Measurements from ENCODE around the gene RIMKLA.

Gene RIMKLA

DNA sequence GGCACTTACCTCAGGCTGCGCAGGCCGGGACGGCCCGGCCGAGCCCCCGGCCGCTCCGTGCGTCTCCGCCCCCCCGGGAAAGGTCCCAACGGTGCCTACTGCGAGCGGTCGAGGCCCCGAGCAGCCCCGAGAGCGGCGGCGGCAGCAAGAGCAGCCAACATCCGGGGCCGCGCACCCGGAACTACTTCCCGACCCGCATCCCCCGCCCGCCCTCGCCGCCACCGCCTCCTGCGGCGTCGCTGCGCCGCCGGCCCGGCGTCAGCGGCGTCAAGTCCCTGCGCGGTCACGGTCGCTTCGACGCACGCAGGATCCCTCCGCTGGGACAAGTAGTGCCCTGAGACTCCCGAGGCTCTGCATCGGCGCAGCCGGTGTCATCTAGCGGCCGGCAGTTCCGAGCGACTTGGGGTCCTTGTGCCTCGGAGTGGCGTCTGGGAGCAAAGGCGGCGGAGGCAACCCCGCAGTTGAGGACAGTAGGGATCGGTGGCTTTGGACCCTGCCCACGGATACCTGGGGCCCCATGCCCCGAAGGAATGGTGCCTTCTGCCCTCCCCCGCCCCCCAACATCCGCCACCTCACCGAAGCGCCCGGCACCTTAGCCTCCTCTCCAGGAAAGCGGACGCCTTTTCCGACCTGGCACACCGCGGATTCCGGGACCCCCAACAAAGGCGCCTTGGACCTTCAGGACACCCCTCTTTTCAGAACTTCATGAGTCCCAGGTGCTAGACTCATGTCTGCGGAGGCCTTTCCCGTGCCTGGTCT lies 45.4 kb upstream of the RIMKLA start, which contains the start of gene FOXJ3:
Gene FOXJ3 (minus strand): TSS at position 186 of the 759 bp plus-strand sequence. CDS start 24,142 bp downstream, outside the sequence.
- no peak; the same call in 1 of the 2 replicates for TF ChIP-seq ELF4 (IDR thresholded peaks at IDR 0.05)
- no peak for TF ChIP-seq FOXA1 (IDR thresholded peaks at IDR 0.05)
- peak; percentile 57; the same call in 1 of the 2 replicates for TF ChIP-seq CTBP1 (IDR thresholded peaks at IDR 0.05; ENCODE audit: borderline replicate concordance)
- TF ChIP-seq BHLHE40 (IDR thresholded peaks at IDR 0.05; ENCODE audit: borderline replicate concordance), result no peak
- TF ChIP-seq L3MBTL2 (conservative IDR thresholded peaks at IDR 0.05), result peak; percentile 75
- no peak for TF ChIP-seq FOXK2 (IDR thresholded peaks at IDR 0.05)
- TF ChIP-seq ARNT (IDR thresholded peaks at IDR 0.05), result 0 out of 2 replicates have a peak, but pooled peaks have one; percentile 17
- TF ChIP-seq, protein P1, sequence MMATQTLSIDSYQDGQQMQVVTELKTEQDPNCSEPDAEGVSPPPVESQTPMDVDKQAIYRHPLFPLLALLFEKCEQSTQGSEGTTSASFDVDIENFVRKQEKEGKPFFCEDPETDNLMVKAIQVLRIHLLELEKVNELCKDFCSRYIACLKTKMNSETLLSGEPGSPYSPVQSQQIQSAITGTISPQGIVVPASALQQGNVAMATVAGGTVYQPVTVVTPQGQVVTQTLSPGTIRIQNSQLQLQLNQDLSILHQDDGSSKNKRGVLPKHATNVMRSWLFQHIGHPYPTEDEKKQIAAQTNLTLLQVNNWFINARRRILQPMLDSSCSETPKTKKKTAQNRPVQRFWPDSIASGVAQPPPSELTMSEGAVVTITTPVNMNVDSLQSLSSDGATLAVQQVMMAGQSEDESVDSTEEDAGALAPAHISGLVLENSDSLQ (IDR thresholded peaks at IDR 0.05), result peak; percentile 24; the same call in 1 of the 2 replicates
- POLR2A ChIA-PET, result interaction anchor here (0.5 to 1.2 kb wide), 7 partner anchors 19 to 1189 kb away, joined by 3 to 4 read pairs (median 4); partner anchors contain the start of genes C1orf50 and P3H1
- CTCF ChIA-PET, result interaction anchor here (0.6 kb wide), 1 partner anchor 285 kb away, joined by 4 read pairs; no protein-coding TSS in a partner anchor
- DNase-seq (ENCODE audit: extremely low spot score), result peak; percentile 91

DNA sequence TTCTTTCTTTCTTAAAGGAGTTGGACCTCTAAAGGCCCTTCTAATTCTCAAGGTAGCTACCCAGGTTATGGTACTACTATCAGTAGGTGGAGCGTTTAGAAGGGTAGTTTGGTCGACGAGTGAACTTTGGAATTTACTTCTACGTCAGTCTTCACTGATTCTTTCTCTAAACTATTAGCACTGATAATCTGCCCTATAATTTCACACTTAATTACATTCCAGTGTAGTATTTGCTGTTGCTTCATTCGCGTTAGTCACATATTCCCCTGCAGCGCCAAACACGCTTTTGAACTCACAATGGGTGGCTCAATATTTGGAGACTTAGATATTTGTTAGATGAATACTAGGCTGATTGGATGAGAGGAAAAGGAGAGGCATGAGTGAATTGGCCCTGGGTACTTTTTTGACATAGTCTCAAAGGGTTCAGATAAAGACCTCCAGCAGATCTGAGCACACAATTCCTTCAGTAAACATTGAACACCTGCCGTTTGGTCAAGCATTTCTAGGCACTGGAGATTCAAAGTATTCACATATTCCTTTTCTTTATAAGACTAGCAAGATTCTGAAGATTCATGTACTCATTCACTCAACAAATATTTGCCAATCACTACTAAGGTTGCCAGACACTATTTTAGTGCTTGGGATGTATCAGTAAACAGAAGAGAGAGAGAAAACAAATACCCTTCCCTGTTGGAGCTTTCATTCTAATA lies 44.6 kb upstream of the RIMKLA start:
- POLR2A ChIA-PET, result interaction anchor here (0.6 to 2.1 kb wide), 4 partner anchors 76 to 430 kb away, joined by 3 to 4 read pairs (median 4); no protein-coding TSS in a partner anchor
- CTCF ChIA-PET, result interaction anchor here (0.7 kb wide), 1 partner anchor 198 kb away, joined by 3 read pairs; no protein-coding TSS in a partner anchor
- TF ChIP-seq HDGF (IDR thresholded peaks at IDR 0.05; ENCODE audit: borderline replicate concordance) (no peak), SP1 (IDR thresholded peaks at IDR 0.05) (no peak), NFRKB (IDR thresholded peaks at IDR 0.05) (no peak), TARDBP (IDR thresholded peaks at IDR 0.05) (no peak), LEF1 (IDR thresholded peaks at IDR 0.05; ENCODE audit: borderline replicate concordance) (no peak)
- no peak for DNase-seq (ENCODE audit: extremely low spot score)

DNA sequence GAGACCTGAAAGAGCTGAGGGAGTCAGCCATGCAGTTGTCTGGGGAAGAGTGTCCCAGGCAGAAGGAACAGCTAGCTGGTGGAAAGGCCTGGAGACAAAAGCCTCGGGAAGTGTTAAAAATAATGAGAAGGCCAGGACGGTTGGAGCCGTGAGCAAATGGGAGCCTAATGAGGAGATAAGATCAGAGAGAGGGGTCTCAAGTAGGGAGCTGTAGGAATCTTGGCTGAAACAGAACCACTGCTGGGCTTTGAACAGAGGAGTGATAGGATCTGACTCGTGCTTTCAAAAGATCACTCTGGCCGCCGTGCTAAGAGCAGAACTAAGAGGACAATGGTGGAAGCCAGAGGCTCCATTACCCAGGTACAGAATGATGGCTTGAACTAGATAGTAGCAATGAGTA lies 43.6 kb upstream of the RIMKLA start:
- no peak for TF ChIP-seq SUZ12 (IDR thresholded peaks at IDR 0.05)
- no peak for TF ChIP-seq HDGF (IDR thresholded peaks at IDR 0.05; ENCODE audit: borderline replicate concordance)
- TF ChIP-seq LEF1 (IDR thresholded peaks at IDR 0.05; ENCODE audit: borderline replicate concordance), result no peak
- no peak for TF ChIP-seq TARDBP (IDR thresholded peaks at IDR 0.05)
- no peak for TF ChIP-seq ELF4 (IDR thresholded peaks at IDR 0.05)
- ChIA-PET CTCF (no interaction called here), POLR2A (interaction anchor here (2.1 kb wide), 1 partner anchor 429 kb away, joined by 4 read pairs; no protein-coding TSS in a partner anchor)
- DNase-seq (ENCODE audit: extremely low spot score), result no peak

DNA sequence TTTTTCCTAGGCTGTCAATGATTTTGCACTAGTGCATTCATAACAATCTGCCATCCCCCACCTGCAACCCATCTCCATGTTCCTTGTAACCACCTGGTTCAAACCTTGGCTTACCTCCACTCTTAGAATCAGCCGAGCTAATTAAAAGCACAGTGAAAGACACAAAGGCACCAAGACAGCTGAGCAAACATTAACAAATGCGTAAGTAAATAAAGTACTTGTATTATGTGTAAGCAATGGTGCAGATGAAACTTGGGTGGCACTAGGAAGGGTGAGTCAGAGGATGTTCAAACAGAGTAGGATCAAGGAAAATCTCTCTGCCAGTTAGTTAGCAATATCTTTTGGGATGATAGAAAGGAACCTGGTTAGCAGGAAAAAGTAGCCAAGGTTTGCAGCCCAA lies 40.5 kb upstream of the RIMKLA start:
- ChIA-PET CTCF (interaction anchor here (0.7 kb wide), 1 partner anchor 122 kb away, joined by 3 read pairs; no protein-coding TSS in a partner anchor), POLR2A (no interaction called here)
- no peak for DNase-seq (ENCODE audit: extremely low spot score)
- no peak for TF ChIP-seq NFRKB (IDR thresholded peaks at IDR 0.05)
- no peak for TF ChIP-seq BHLHE40 (IDR thresholded peaks at IDR 0.05; ENCODE audit: borderline replicate concordance)
- no peak for TF ChIP-seq ZNF384 (IDR thresholded peaks at IDR 0.05)
- TF ChIP-seq LEF1 (IDR thresholded peaks at IDR 0.05; ENCODE audit: borderline replicate concordance), result no peak
- TF ChIP-seq FOXM1 (IDR thresholded peaks at IDR 0.05; ENCODE audit: borderline replicate concordance), result no peak
- TF ChIP-seq ARNT (IDR thresholded peaks at IDR 0.05), result no peak
- no peak for TF ChIP-seq TARDBP (IDR thresholded peaks at IDR 0.05)
- no peak for TF ChIP-seq L3MBTL2 (conservative IDR thresholded peaks at IDR 0.05)
- TF ChIP-seq FOXK2 (IDR thresholded peaks at IDR 0.05), result no peak
- TF ChIP-seq SUZ12 (IDR thresholded peaks at IDR 0.05), result no peak

DNA sequence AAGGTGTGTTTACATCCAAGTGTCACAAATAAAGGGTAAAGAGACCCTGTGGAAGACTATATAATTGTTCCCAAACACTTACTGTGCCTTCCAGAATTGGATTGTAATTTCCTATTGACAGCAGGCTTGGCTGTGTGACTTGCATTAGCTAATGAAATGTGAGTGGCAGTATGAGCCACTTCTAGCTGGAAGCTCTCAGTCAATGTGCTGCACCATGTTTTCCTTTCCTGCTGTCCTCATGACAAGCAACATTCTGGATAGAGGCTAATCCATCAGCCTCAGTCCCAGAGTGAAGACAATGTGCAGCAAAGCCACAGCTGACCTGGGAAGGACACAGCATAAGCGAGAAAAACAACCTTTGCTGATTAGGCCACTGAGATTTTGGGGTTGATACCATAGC lies 39.7 kb upstream of the RIMKLA start:
- no peak for DNase-seq (ENCODE audit: extremely low spot score)
- ChIA-PET CTCF (no interaction called here), POLR2A (no interaction called here)
- TF ChIP-seq HDGF (IDR thresholded peaks at IDR 0.05; ENCODE audit: borderline replicate concordance), result no peak
- TF ChIP-seq LEF1 (IDR thresholded peaks at IDR 0.05; ENCODE audit: borderline replicate concordance), result no peak
- no peak for TF ChIP-seq ELF4 (IDR thresholded peaks at IDR 0.05)
- TF ChIP-seq, protein P1 (IDR thresholded peaks at IDR 0.05), result no peak
- TF ChIP-seq ZNF384 (IDR thresholded peaks at IDR 0.05), result no peak
- no peak for TF ChIP-seq ARNT (IDR thresholded peaks at IDR 0.05)
- no peak for TF ChIP-seq TARDBP (IDR thresholded peaks at IDR 0.05)
- TF ChIP-seq FOXK2 (IDR thresholded peaks at IDR 0.05), result no peak
- no peak for TF ChIP-seq FOXM1 (IDR thresholded peaks at IDR 0.05; ENCODE audit: borderline replicate concordance)
- no peak for TF ChIP-seq CTBP1 (IDR thresholded peaks at IDR 0.05; ENCODE audit: borderline replicate concordance)
- no peak for TF ChIP-seq L3MBTL2 (conservative IDR thresholded peaks at IDR 0.05)
- no peak for TF ChIP-seq SP1 (IDR thresholded peaks at IDR 0.05)

DNA sequence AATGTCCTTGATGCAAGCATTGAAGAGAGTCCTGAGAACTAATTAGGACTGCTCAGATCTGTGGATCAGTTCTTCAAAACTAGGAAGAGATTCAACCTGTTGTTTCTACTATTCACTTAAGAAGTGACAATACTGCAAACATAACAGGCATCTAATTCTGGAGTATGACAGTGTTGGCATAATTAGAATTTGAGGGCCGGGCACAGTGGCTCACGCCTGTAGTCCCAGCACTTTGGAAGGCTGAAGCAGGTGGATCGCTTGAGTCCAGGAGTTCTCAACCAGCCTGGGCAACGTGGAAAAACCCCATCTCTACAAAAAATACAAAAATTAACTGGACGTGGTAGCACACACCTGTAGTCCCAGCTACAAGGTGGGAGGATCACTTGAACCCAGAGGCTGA lies 37.5 kb upstream of the RIMKLA start:
- ChIA-PET CTCF (no interaction called here), POLR2A (no interaction called here)
- TF ChIP-seq BHLHE40 (IDR thresholded peaks at IDR 0.05; ENCODE audit: borderline replicate concordance), result no peak
- no peak for TF ChIP-seq ELF4 (IDR thresholded peaks at IDR 0.05)
- TF ChIP-seq ARNT (IDR thresholded peaks at IDR 0.05), result no peak
- no peak for TF ChIP-seq ZNF384 (IDR thresholded peaks at IDR 0.05)
- TF ChIP-seq TARDBP (IDR thresholded peaks at IDR 0.05), result no peak
- no peak for TF ChIP-seq FOXM1 (IDR thresholded peaks at IDR 0.05; ENCODE audit: borderline replicate concordance)
- no peak for TF ChIP-seq FOXK2 (IDR thresholded peaks at IDR 0.05)
- no peak for TF ChIP-seq SUZ12 (IDR thresholded peaks at IDR 0.05)
- TF ChIP-seq, protein P1 (IDR thresholded peaks at IDR 0.05), result no peak
- no peak for TF ChIP-seq NFRKB (IDR thresholded peaks at IDR 0.05)
- TF ChIP-seq LEF1 (IDR thresholded peaks at IDR 0.05; ENCODE audit: borderline replicate concordance), result no peak
- no peak for TF ChIP-seq HDGF (IDR thresholded peaks at IDR 0.05; ENCODE audit: borderline replicate concordance)
- no peak for TF ChIP-seq SP1 (IDR thresholded peaks at IDR 0.05)
- TF ChIP-seq FOXA1 (IDR thresholded peaks at IDR 0.05), result no peak
- no peak for TF ChIP-seq CTBP1 (IDR thresholded peaks at IDR 0.05; ENCODE audit: borderline replicate concordance)
- no peak for TF ChIP-seq L3MBTL2 (conservative IDR thresholded peaks at IDR 0.05)
- DNase-seq (ENCODE audit: extremely low spot score), result no peak
